SU-DHL-6 (cell line): ENCODE data around the gene GJA10.
"Not testable (repeated sequence)": the region's sequence is repeated elsewhere in the genome, so short reads cannot be mapped to it uniquely, and the experiment has no call there.

Experiments used
- H2AFZ ChIP-seq: fragments of 200-600 bp; sonication (generic); 2 replicates; pipeline ENCODE4 v1.6.1; 2014; ENCODE audit warnings: low read depth, mild to moderate bottlenecking, moderate library complexity, mixed read lengths, antibody characterized with exemption, low read length; ENCODE audit not compliant: severe bottlenecking
- H3F3A ChIP-seq: fragments of 200-600 bp; shearing (Covaris generic); 2 replicates; pipeline ENCODE4 v1.6.0; 2016; ENCODE audit warnings: antibody characterized with exemption, mild to moderate bottlenecking; ENCODE audit not compliant: insufficient read depth
- H3K27ac ChIP-seq: fragments of 200-600 bp; sonication (generic); 2 replicates; pipeline ENCODE4 v1.5.1; 2016; ENCODE audit warnings: low read depth, mild to moderate bottlenecking, low read length, moderate library complexity, mixed read lengths
- H3K27me3 ChIP-seq: fragments of 200-600 bp; sonication (generic), shearing (Covaris generic); 2 replicates; pipeline ENCODE4 v1.6.0; 2014; ENCODE audit warnings: mild to moderate bottlenecking, low read length
- H3K36me3 ChIP-seq: fragments of 200-600 bp; sonication (generic); 2 replicates; pipeline ENCODE4 v1.6.1; 2014; ENCODE audit warnings: mild to moderate bottlenecking, low read length, mixed read lengths
- H3K4me2 ChIP-seq: fragments of 300-600, 200-600 bp; shearing (Covaris generic), sonication (generic); 2 replicates; pipeline ENCODE4 v1.6.0; 2014; ENCODE audit warnings: low read length, low read depth, mild to moderate bottlenecking; ENCODE audit not compliant: poor library complexity, severe bottlenecking
- H3K4me3 ChIP-seq: fragments of 200-600 bp; sonication (generic); 2 replicates; pipeline ENCODE4 v1.5.1; 2014; ENCODE audit warnings: antibody characterized with exemption, low read length, mild to moderate bottlenecking, mixed read lengths; ENCODE audit not compliant: insufficient read depth, poor library complexity, severe bottlenecking
- H3K79me2 ChIP-seq: fragments of 200-600 bp; sonication (generic); 2 replicates; pipeline ENCODE4 v1.6.1; 2014; ENCODE audit warnings: mild to moderate bottlenecking, low read length, moderate library complexity; ENCODE audit not compliant: insufficient read depth
- H3K9ac ChIP-seq: fragments of 200-600 bp; sonication (generic); 2 replicates; pipeline ENCODE4 v1.7.0; 2014; ENCODE audit warnings: mild to moderate bottlenecking, low read length
- H3K9me2 ChIP-seq: fragments of 200-600 bp; sonication (generic); replicated peaks from 2 replicates; pipeline ENCODE4 v1.6.1; 2014; ENCODE audit warnings: low read length; ENCODE audit not compliant: insufficient read depth
- H3K9me3 ChIP-seq: fragments of 200-600 bp; sonication (generic); 2 replicates; pipeline ENCODE4 v1.6.1; 2014; ENCODE audit warnings: low read length, mixed read lengths; ENCODE audit not compliant: insufficient read depth
- H4K20me1 ChIP-seq: fragments of 200-600 bp; sonication (generic); 2 replicates; pipeline ENCODE4 v1.6.1; 2014; ENCODE audit warnings: low read depth, mild to moderate bottlenecking, antibody characterized with exemption, low read length, moderate library complexity, mixed read lengths
- CTCF ChIP-seq: fragments of 200-600 bp; sonication (generic); IDR thresholded peaks from one replicate; pipeline ENCODE4 v1.5.1; 2017; ENCODE audit warnings: antibody characterized with exemption, mild to moderate bottlenecking, low read length, moderate library complexity; ENCODE audit not compliant: insufficient read depth, poor library complexity, severe bottlenecking
- EZH2phosphoT487 ChIP-seq: fragments of 200-600 bp; sonication (generic), shearing (Covaris generic); conservative IDR thresholded peaks from 2 replicates; pipeline ENCODE4 v1.6.1; 2018; ENCODE audit warnings: mild to moderate bottlenecking, antibody characterized with exemption, low read length, moderate library complexity, mixed read lengths

Gene GJA10

GRCh38 chr6:89894169-89894568, at the start of gene GJA10:
GJA10 (plus strand) TSS chr6:89894469; CDS start chr6:89894469, 0 bp downstream.
- Histone ChIP-seq H3F3A (no peaks in the 10 kb centered on the region), H3K9me2 (no peaks in the 10 kb centered on the region), H2AFZ (no peak within 1 kb of the TSS), H3K27ac (no peak within 1 kb of the TSS), H3K4me2 (no peak within 1 kb of the TSS), H4K20me1 (no peaks in the 10 kb centered on the region), H3K9me3 (no peaks in the 10 kb centered on the region), H3K79me2 (no peaks in the 10 kb centered on the region), H3K36me3 (no peaks in the 10 kb centered on the region), H3K9ac (no peak within 1 kb of the TSS), H3K27me3 (no peaks in the 10 kb centered on the region), H3K4me3 (no peak within 1 kb of the TSS)
- no peak for TF ChIP-seq CTCF
- no peak for TF ChIP-seq EZH2phosphoT487

GRCh38 chr6:89847513-89847912, 46.8 kb upstream of the GJA10 start:
- H3K27ac ChIP-seq, H3K9ac ChIP-seq, H3K9me3 ChIP-seq, H3K4me2 ChIP-seq, H3K4me3 ChIP-seq, H3K27me3 ChIP-seq, H3F3A ChIP-seq, H3K36me3 ChIP-seq, H2AFZ ChIP-seq, H3K9me2 ChIP-seq: not testable (repeated sequence)
- Histone ChIP-seq H4K20me1 (peaks cover 10% of the 10 kb centered on the region; the same call in 1 of the 2 replicates), H3K79me2 (peaks cover 67% of the 10 kb centered on the region)

GRCh38 chr6:89853068-89853467, 41.2 kb upstream of the GJA10 start:
- TF ChIP-seq EZH2phosphoT487 = no peak
- TF ChIP-seq CTCF = no peak
- H3K9me2 ChIP-seq = no peaks in the 10 kb centered on the region
- H3K27me3 ChIP-seq = no peaks in the 10 kb centered on the region
- no peaks in the 10 kb centered on the region for H3K9me3 ChIP-seq
- H3K4me2 ChIP-seq = no peak overlapping the region
- H3F3A ChIP-seq = peaks cover 6% of the 10 kb centered on the region; the same call in 1 of the 2 replicates
- H3K4me3 ChIP-seq = no peak overlapping the region
- H4K20me1 ChIP-seq = peaks cover 10% of the 10 kb centered on the region; the same call in 1 of the 2 replicates
- peaks cover 19% of the 10 kb centered on the region for H3K79me2 ChIP-seq
- peaks cover 29% of the 10 kb centered on the region for H3K36me3 ChIP-seq
- H3K27ac ChIP-seq = no peak overlapping the region
- no peak overlapping the region for H2AFZ ChIP-seq
- H3K9ac ChIP-seq = no peak overlapping the region

GRCh38 chr6:89858041-89858440, 36.2 kb upstream of the GJA10 start:
- H3K9me2 ChIP-seq = no peaks in the 10 kb centered on the region
- H3K9ac ChIP-seq = no peak overlapping the region
- no peak overlapping the region for H3K4me2 ChIP-seq
- no peaks in the 10 kb centered on the region for H3K27me3 ChIP-seq
- no peaks in the 10 kb centered on the region for H3K79me2 ChIP-seq
- no peaks in the 10 kb centered on the region for H4K20me1 ChIP-seq
- H3K36me3 ChIP-seq = peaks cover 58% of the 10 kb centered on the region
- H3F3A ChIP-seq = peaks cover 6% of the 10 kb centered on the region; the same call in 1 of the 2 replicates
- H2AFZ ChIP-seq = no peak overlapping the region
- H3K27ac ChIP-seq = no peak overlapping the region
- H3K9me3 ChIP-seq = no peaks in the 10 kb centered on the region
- TF ChIP-seq CTCF = no peak
- no peak for TF ChIP-seq EZH2phosphoT487
- no peak overlapping the region for H3K4me3 ChIP-seq
